Central memory CD4-positive, alpha-beta T cell (primary cell): Measurements from ENCODE around the gene HNF1B.
"Not testable (repeated sequence)": the region's sequence is repeated elsewhere in the genome, so short reads cannot be mapped to it uniquely, and the experiment has no call there.

Experiments used
- DNase-seq: peaks from one replicate; pipeline ENCODE4 v3.0.0; 2022

The HNF1B gene

GRCh38 chr17:37699285-37699973, 45.4 kb downstream of the HNF1B start:
- no peak for DNase-seq

GRCh38 chr17:37698911-37699255, 46.0 kb downstream of the HNF1B start:
- no peak for DNase-seq

GRCh38 chr17:37698132-37698910, 46.5 kb downstream of the HNF1B start:
- DNase-seq = no peak

DNA sequence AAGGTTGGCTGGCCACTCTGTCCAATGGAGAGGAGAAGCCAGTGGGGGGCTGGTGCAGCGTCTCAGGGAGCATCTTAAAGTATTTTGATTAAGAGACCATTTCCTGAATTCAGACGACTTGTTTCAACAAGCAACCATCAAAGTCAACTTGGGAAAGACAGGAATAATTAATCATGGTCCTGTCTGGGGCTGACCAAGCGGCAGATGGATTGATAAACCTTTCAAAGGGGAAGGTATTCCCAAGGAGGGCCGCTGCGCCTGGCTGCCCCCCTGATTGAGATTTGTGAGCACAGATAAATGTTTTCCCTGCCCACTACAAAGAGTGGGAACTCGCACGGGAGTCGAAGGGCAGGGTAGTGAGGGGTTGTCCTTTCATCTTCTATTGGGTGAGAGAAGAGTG, 47.5 kb downstream of the HNF1B start:
- no peak for DNase-seq

GRCh38 chr17:37696366-37696765, 48.5 kb downstream of the HNF1B start:
- no peak for DNase-seq

DNA sequence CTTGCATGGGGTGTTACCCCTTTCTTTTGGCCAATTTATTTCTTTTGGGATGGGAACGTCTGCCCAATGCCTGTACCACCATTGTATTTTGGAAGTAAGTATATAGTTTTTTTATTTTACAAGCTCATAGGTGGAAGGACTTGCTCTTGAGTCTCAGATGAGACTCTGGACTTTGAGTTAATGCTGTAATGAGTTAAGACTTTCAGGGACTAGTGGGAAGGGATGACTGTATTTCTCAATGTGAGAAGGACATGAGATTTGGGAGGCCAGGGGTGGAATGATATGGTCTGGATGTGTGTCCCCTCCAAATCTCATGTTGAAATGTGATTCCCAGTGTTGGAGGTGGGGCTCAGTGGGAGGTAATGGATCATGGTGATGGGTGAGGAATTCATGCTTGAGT, 49.1 kb downstream of the HNF1B start:
- no peak for DNase-seq

- no peak for DNase-seq
Measured at GRCh38 chr17:37694734-37695133, 50.1 kb downstream of the HNF1B start.

DNA sequence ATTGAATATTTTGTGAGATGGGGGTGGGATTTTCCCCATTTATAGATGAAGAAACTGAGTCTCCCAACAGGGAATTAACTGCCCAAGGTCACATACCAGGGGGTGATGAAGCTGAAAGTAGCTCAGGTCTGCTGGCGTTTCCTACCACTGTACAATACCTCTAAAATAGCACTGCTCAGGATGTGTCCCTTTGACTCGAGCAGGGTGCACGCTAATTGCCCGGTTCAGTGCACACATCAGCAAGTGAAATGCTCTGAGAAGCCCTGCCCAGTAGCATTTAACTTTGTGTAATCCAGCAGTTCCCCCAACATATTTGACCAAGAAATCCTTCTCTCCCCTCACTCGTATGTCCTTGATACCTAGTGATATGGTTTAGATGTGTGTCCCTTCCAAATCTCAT, 51.5 kb downstream of the HNF1B start:
- DNase-seq = no peak

- no peak for DNase-seq
Measured at GRCh38 chr17:37691807-37692206, 53.1 kb downstream of the HNF1B start.

DNA sequence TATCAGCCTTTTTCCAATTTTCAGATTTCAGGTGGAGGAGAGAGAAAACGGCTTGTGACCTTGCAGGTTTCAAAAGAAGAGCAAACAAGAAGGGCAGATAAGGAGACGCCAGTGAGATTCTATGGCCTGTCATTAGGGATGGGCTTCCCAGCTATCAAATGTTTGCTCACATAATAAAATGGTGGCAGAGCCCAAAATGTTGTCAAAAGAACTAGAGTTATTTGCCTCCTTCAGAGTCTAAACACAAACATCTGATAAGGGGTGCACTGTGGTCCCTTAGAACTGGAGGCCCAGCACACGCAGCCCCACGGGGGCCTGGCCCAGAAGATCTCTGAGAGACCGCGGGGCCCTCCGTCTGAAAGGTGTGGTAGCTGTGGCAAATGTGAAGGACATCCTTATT, 55.5 kb downstream of the HNF1B start:
- DNase-seq = no peak

DNA sequence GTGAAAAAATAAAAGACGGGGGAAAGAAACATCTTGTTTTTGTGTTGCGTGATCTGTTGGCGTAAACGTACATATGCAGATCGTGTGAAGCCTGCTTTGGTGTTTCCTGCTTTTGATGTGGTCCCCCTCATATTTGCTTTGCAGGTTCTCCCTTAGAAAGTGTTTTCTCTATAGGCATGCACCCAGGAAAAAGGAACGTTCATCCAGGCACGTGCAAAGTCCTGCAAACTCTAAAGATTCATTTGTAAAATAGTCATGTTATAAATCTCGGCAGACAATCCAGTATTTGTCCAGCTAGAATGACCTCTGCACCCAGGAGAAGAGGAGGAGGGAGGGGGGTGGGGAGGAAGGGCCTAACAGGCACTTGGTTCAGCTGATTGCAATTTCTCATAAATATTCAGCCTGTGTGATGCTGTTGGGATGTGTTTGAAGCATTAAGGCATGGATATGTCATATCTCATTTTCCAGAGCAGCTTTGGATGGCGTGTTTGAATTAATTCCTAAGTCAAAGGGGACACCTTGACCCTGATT, 61.3 kb downstream of the HNF1B start:
- no peak for DNase-seq

GRCh38 chr17:37682007-37682406, 62.9 kb downstream of the HNF1B start:
- DNase-seq = no peak

- DNase-seq = not testable (repeated sequence)
Measured at GRCh38 chr17:37679995-37680394, 64.9 kb downstream of the HNF1B start.

GRCh38 chr17:37678036-37678435, 66.8 kb downstream of the HNF1B start:
- no peak for DNase-seq

DNA sequence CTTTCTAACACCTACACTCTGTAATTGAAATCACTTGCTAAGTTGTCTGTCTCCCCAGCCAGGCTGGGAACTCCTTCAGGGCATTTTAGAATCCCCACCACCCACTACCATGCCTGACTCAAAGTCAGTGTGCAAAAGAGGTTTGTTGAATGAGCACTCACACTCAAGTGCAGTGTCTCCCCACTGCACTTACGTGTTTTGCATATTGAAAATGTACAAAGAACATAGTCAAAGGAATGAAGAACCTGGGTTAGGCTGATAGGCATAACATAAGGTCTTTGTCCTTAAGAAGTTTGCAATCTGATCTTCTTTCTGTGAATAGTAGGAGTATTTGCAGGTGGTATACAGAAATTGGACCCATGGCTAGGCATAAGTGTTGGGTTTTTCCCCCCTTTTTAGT, 67.8 kb downstream of the HNF1B start:
- no peak for DNase-seq

- DNase-seq = no peak
Measured at GRCh38 chr17:37676115-37676925, 68.5 kb downstream of the HNF1B start.

DNA sequence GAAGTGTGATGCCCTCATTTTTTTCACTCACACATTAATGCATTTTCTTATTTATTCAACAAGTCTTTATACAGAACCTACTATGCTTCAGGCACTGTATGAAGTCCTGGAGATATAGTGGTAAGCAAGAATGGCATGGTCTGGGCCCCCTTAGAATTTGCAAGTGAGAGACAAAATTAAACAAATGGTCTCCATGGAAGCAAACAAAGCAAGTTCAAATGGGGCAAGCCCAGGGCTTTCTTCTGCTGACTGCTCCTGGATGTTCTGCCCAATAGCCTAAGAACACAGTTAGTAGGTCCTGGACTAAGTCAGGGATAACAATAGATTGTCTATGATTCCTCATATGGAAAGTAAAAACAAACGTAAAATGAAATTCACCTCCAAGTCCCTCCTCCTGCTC, 70.3 kb downstream of the HNF1B start:
- no peak for DNase-seq

DNA sequence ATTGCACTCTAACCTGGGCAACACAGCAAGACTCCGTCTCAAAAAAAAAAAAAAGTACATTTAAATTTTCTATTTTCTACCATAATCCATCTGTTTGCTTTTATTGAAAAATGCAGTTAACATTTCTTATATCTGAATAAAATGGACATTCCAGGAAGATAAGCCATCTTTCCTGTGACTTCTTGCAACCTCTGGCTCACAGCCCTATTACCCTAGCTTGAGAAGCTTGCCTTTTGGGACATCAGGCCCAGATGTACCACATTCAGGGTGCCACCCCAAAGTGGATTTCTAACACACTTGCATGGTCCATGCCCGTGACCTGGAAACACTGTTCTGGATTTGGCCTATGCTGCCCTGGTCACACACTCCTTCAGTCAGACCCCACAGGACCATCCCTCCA, 71.5 kb downstream of the HNF1B start:
- DNase-seq = no peak

DNA sequence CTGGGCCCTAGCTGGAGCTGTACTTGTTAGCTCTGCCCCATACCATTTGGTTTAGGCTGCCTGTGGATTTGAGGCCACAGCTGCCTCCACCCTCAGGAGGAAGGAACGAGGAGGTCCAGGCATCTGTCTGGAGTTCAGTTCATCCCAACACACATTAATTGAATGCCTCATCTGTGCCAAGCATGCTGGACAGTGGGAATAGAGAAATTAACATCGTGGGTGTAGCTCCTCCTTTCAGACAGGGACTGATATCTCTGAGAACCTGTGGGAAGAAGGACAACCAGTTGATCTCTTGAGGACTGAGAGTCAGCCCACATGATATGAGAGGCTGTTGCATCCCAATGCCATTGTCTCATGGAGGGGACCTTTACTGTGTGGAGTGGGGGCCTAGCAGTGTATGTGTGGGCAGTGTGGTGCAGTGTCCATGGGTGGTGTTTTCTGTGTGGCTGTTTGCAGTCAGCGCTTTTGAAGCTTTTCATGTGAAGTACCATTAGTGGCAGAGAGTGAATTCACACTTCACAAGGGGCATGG, 72.2 kb downstream of the HNF1B start:
- DNase-seq = no peak

GRCh38 chr17:37671824-37672547, 72.9 kb downstream of the HNF1B start:
- no peak for DNase-seq

DNA sequence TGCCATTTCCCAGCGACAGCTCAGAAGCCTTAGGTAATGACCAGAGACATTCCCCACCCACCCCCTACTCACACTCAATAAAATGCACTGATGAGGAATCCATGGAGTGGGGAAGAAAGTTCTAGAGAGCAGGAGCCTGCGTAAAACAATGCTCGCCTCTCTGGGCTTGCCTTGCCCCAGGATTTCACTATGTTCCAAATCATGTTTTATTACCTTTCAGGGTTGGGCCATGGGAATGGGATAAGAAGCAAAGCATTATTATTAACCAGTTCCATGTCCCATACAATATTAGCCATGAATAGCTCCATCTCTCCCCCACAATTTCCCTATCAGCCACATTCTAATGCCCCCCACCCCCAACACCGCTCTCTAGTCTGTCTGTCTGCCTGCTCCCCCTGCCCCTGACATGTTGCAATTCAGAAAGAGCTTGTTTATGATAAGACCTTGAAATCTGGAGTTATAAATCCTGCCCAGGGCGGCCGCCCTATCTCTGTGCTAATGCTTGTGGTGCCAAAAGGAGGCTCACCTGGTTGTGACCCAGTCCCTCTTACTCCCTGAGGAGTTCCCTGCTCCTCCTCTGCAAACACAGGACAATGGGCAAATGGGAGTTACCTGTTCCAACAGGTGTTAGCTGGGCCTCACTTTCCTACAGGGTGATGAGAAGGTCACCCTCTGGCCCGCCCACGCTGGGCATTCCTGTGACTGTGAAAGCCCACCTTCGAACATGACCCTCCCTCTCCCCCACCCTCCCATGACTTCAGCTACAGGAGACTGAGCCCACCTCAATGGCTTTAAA, 73.6 kb downstream of the HNF1B start:
- no peak for DNase-seq

GRCh38 chr17:37667039-37667438, 77.8 kb downstream of the HNF1B start:
- DNase-seq = no peak
